GM18861 (cell line): ENCODE data around the gene HNRNPA1L2.
"Not testable (repeated sequence)": the region's sequence is repeated elsewhere in the genome, so short reads cannot be mapped to it uniquely, and the experiment has no call there.

Experiments
- ATAC-seq: cut with Tn5 transposase; IDR thresholded peaks from one replicate; pipeline ENCODE4 v1.9.1; 2021; ENCODE audit not compliant: unreplicated experiment

Gene HNRNPA1L2

DNA sequence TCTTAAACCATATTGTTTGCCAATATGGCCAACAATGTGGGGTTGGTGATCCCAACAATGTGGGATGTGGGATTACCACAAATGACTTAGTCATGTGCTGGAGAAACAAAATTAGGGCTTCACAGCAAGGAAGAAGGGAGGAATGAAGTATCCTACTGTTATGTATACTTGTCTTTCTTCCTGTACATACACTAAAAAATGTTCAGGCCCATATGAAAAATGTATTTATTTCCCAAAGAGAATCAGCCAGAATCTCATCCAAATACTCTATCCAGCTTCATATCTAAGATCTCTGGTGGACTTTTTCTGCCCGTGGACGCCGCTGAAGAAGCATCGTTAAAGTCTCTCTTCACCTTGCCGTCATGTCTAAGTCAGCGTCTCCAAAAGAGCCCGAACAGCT lies at the start of gene HNRNPA1L2:
HNRNPA1L2 (plus strand) TSS at position 301 of the 400 bp plus-strand sequence; CDS start at position 363, 62 bp downstream.
- ATAC-seq = no peak

GRCh38 chr13:52593175-52593574 lies 49.1 kb upstream of the HNRNPA1L2 start:
- not testable (repeated sequence) for ATAC-seq

- ATAC-seq = not testable (repeated sequence)
These were observed 48.4 kb upstream of the HNRNPA1L2 start for GRCh38 chr13:52593812-52594211.

DNA sequence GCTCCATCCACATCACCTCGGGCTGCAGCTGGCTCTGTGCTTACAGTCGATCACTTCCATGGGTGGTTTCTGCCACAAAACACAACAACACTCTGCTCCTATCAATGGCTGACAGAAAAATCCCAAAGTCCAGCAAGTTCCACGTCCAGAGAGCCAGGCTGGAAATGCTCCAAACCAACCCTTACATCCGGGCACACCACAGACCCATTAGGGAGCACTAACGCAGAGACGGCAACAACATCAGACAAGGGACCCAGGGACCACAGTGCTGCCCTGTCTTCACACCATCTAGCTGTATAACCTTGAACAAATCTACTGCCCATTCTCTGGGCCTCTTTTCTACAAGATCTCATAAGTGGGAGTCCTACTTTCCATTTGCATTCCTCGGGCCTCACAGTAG lies 47.9 kb upstream of the HNRNPA1L2 start:
- not testable (repeated sequence) for ATAC-seq

GRCh38 chr13:52597676-52598075 lies 44.6 kb upstream of the HNRNPA1L2 start:
- no peak for ATAC-seq

DNA sequence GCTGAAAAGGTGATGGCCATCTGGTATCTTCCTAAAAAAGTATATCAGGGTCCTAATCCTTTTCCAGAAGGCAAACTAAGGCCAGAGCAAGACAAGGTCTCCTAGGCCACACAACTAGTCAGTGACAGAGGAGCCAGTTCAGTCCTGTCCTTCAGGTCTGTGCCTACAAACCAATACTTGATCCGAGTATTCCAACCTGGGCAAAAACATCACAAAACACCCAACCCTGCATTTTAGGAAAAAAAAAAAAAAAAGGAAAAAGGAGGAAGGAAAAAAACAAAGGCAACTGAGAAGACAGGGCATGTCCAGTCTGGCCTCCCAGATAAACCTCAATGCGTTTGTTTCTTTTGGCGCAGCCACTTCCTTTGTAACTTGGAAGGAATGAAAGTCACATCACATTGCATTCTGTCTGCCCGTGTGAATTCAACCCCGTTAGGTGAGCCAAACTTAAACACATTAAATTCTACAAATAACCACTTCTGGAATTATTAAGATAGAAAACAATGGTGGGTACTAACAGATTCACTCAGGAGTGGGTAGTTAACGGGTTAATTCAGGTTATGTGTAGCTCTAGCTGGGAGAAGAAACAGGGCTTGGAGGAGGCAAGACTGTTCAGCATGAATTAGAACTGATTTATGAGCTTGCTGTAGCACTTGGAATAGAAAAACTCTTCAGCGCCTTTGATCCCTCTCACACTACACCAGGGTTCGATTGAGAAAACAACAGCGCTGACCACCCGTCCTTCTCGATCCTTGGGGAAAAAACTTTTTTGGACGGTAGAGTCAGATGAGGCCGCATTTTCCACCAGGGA lies 43.0 kb upstream of the HNRNPA1L2 start:
- no peak for ATAC-seq

GRCh38 chr13:52599848-52600603 lies 42.2 kb upstream of the HNRNPA1L2 start:
- peak; percentile 54 for ATAC-seq

GRCh38 chr13:52600666-52601065 lies 41.6 kb upstream of the HNRNPA1L2 start:
- no peak for ATAC-seq

GRCh38 chr13:52603316-52603715 lies 38.9 kb upstream of the HNRNPA1L2 start:
- ATAC-seq = not testable (repeated sequence)

GRCh38 chr13:52606126-52606525 lies 36.1 kb upstream of the HNRNPA1L2 start:
- ATAC-seq = not testable (repeated sequence)

GRCh38 chr13:52606795-52607194 lies 35.4 kb upstream of the HNRNPA1L2 start:
- not testable (repeated sequence) for ATAC-seq

DNA sequence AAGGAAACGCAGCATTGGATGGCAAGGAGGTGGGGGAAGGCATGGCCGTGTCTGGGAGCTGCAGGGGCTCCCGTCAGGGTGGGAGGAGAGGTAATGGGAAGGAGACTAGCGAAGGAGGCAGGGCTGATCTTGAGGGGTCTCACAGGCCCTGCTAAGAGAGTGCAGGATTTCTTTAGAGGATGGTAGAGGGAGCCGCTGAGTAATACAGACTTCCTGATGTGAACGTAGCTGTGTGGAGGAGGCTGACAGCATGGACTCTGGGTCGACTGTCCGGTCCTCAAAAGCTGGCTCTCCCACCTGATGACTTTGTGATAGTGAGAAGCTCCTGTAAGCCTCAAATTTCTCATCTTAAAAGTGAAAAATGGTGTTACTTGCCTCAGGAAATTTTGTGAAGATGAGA lies 34.0 kb upstream of the HNRNPA1L2 start:
- not testable (repeated sequence) for ATAC-seq

- peak; percentile 82 for ATAC-seq
These were observed 33.1 kb upstream of the HNRNPA1L2 start for GRCh38 chr13:52609013-52609606.

DNA sequence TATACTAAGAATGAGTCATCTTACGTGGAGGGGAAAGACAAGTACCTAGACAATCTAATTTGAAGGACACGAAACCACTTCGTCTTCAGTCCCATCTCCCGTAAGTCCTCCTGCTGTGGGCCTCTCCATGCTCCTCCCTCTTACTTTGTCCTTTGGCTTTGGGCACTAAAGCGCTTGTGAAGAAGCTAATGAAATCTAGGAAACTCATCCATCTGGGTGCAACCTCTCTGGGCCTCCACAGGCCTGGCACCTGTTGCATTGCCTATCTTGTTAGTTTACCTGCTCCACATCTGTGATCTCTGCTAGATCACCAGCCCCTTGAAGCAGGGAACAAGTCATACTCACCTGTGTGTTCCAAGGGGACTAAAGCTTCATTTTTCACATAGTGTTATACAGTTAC lies 32.1 kb upstream of the HNRNPA1L2 start:
- not testable (repeated sequence) for ATAC-seq

DNA sequence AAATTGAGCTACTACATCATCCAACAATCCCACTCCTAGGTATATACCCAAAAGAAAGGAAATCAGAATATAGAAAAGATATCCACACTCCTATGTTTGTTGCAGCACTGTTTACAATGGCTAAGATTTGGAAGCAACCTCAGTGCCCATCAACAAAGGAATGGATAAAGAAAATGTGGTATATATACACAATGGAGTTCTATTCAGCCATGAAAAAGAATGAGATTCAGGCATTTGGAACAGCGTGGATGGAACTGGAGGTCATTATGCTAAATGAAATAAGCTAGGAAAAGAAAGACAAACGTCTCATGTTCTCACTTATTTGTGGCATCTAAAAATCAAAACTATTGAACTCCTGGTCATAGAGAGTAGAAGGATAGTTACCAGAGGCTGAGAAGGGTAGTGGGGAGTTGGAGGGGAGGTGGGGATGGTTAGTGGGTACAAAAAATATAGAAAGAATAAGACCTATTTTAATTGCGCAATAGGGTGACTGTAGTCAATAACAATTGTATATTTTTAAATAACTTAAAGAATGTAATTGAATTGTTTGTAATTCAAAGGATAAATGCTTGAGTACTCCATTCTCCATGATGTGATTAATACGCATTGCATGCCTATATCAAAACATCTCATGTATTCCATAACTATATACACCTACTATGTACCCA lies 27.0 kb upstream of the HNRNPA1L2 start:
- no peak for ATAC-seq

- no peak for ATAC-seq
These were observed 26.4 kb upstream of the HNRNPA1L2 start for GRCh38 chr13:52615812-52616211.

GRCh38 chr13:52617070-52618060 lies 24.9 kb upstream of the HNRNPA1L2 start:
- ATAC-seq = peak; percentile 96

DNA sequence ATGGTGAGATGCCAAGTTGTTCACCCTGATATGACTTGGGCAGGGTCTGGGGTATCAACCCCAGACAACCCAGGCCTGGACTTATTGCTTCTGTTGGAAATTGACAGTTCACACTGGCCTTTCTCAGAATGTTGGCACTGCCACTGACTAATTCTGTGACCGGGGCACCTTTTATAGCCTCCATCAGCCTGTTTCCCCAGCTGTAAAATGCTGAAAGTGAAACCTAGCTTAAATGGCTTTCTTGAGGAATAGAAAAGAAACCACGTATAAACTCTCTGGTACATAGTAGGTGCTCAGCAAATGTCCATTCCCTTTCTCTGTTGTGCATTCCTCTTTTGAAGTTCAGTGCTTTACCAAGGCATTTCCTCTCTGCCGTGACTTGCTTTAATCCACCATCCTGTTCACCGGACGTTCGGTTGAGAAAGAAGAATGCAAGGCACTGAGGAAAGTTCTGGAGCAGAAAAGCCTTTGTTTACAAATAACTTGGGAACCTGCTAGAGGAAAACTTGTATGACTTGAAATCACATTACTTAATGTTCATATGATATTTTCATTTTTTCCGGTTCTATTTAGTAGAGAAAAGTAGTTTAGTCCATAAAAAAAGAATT lies 11.0 kb upstream of the HNRNPA1L2 start:
- ATAC-seq = peak; percentile 48

DNA sequence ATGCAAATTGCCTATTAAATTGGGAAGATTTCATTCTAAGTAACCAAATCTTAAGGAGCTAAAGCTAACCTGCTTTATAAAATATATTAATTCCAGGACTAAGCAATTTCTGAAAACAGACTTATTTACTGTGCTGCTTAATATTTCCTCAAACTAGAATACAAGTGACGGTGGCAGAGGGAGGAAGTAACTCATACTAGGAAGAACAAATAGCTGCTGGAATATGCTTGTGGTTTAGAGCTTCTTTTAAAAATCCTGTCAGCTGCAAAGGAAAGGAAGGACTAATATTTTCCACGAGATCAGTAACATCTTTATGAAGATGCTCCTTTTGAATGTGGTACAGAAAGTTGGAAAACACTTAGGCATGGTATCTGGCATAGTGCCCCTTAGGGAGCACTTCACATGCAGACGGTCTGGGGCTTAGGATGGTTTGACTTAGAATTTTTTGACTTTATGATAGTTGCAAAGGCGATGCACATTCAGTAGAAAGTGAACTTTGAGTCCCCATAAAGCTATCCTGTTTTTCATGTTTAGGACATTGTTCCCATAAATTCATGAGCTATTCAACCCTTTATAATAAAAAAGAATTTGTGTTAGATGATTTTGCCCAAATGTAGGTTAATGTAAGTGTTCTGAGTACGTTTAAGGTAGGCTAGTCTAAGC lies 3.4 kb upstream of the HNRNPA1L2 start:
- ATAC-seq = no peak
